Subcutaneous abdominal adipose tissue (tissue), 5 donors: Measurements from ENCODE around the gene SMAD1.

Experiments
- H3K27ac ChIP-seq: one replicate; pipeline ENCODE4 v1.7.0; 2013; ENCODE audit warnings: low read depth, mild to moderate bottlenecking, inconsistent platforms, low read length, moderate library complexity
- H3K27me3 ChIP-seq, 5 donors: one replicate each; pipeline ENCODE4 v1.7.0; 2013; ENCODE audit warnings: low read length in 5 of 5, inconsistent platforms in 1 of 5; ENCODE audit not compliant: control insufficient read depth in 5 of 5, insufficient read depth in 4 of 5
- H3K36me3 ChIP-seq, 5 donors: one replicate each; pipeline ENCODE4 v1.7.0; 2013; ENCODE audit warnings: low read length in 5 of 5; ENCODE audit not compliant: control insufficient read depth in 5 of 5, insufficient read depth in 5 of 5
- H3K4me1 ChIP-seq, 5 donors: one replicate each; pipeline ENCODE4 v1.7.0; 2013; ENCODE audit warnings: low read length in 5 of 5, mild to moderate bottlenecking in 3 of 5, moderate library complexity in 1 of 5; ENCODE audit not compliant: control insufficient read depth in 5 of 5, insufficient read depth in 5 of 5
- H3K4me3 ChIP-seq, 5 donors: one replicate each; pipeline ENCODE4 v1.7.0; 2013; ENCODE audit warnings: low read length in 5 of 5, low read depth in 1 of 5
- H3K9ac ChIP-seq, 5 donors: one replicate each; pipeline ENCODE4 v1.7.0; 2013; ENCODE audit warnings: low read length in 5 of 5, mild to moderate bottlenecking in 4 of 5, moderate library complexity in 3 of 5
- H3K9me3 ChIP-seq, 5 donors: one replicate each; pipeline ENCODE4 v1.7.0; 2013; ENCODE audit warnings: low read length in 5 of 5; ENCODE audit not compliant: control insufficient read depth in 5 of 5
- donor health status: healthy.
- donor health status: healthy.
- donor health status: healthy.
- donor health status: healthy.
- donor health status: healthy.

The SMAD1 gene

DNA sequence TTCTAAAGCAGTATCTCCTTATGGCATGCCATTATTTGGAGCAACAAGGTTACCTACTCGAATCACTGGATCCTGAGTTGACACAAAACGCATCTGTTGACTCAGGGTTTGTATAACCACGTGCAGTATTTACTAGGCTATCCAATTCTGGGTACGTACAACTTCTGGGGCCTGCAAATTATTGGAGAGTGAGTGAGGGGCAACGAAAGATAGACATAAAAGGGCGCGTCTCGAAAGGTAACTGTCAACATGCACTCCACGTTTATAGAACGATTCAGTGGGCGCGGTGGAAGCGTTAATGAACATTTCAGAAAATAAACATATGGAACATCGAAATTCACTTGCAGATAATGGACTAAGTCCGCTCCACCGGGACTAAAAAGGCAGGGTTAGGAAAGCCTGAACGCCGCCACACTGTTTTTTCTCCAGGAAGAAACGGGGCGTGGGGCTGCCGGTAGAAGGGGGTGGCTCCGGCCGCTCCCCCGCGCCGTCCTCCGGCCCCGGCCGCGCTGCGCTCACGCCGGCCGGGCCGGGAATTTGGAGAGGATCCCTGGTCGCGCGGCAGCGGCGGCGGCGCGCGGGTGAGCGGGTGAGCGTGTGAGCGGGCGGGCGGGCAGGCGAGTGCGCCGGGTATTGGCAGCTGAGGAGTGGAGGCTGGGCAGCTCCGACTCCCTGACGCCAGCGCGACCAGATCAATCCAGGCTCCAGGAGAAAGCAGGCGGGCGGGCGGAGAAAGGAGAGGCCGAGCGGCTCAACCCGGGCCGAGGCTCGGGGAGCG is at the start of gene SMAD1:
SMAD1 (plus strand) TSS at position 690 of the 778 bp plus-strand sequence. CDS start 32,761 bp downstream, outside the sequence.
- Histone ChIP-seq H3K9me3 (no peaks in the 10 kb centered on the region), H3K9ac (peak within 1 kb of the TSS; percentile 59 to 82 (median 68)), H3K27ac (peak within 1 kb of the TSS; percentile 92), H3K4me1 (peaks cover 4 to 23% (median 15%) of the 10 kb centered on the region in 5 donors), H3K36me3 (no peaks in the 10 kb centered on the region), H3K27me3 (no peaks in the 10 kb centered on the region), H3K4me3 (peak within 1 kb of the TSS; percentile 77 to 95 (median 87))

GRCh38 chr4:145433684-145434083 is 48.0 kb upstream of the SMAD1 start:
- H3K27ac ChIP-seq = no peak overlapping the region
- peaks cover 0 to 7% (median 0%) of the 10 kb centered on the region in 5 donors for H3K9me3 ChIP-seq
- no peaks in the 10 kb centered on the region for H3K36me3 ChIP-seq
- H3K4me1 ChIP-seq = no peaks in the 10 kb centered on the region
- H3K4me3 ChIP-seq = no peak overlapping the region
- H3K27me3 ChIP-seq = peaks cover 0 to 4% (median 0%) of the 10 kb centered on the region in 5 donors
- H3K9ac ChIP-seq = no peak overlapping the region

- no peaks in the 10 kb centered on the region for H3K36me3 ChIP-seq
- no peak overlapping the region for H3K27ac ChIP-seq
- H3K9me3 ChIP-seq = peaks cover 0 to 7% (median 0%) of the 10 kb centered on the region in 5 donors
- no peaks in the 10 kb centered on the region for H3K4me1 ChIP-seq
- peaks cover 0 to 4% (median 0%) of the 10 kb centered on the region in 5 donors for H3K27me3 ChIP-seq
- no peak overlapping the region for H3K4me3 ChIP-seq
- H3K9ac ChIP-seq = no peak overlapping the region
Observed at GRCh38 chr4:145435646-145436045, 46.0 kb upstream of the SMAD1 start.

GRCh38 chr4:145436114-145436513 is 45.5 kb upstream of the SMAD1 start:
- H3K4me3 ChIP-seq = no peak overlapping the region
- H3K9ac ChIP-seq = no peak overlapping the region
- H3K27ac ChIP-seq = no peak overlapping the region
- peaks cover 0 to 4% (median 0%) of the 10 kb centered on the region in 5 donors for H3K27me3 ChIP-seq
- H3K36me3 ChIP-seq = no peaks in the 10 kb centered on the region
- H3K4me1 ChIP-seq = no peaks in the 10 kb centered on the region
- H3K9me3 ChIP-seq = peaks cover 0 to 7% (median 0%) of the 10 kb centered on the region in 5 donors

GRCh38 chr4:145436796-145437195 is 44.9 kb upstream of the SMAD1 start:
- H3K9me3 ChIP-seq = peaks cover 0 to 7% (median 0%) of the 10 kb centered on the region in 5 donors
- no peak overlapping the region for H3K4me3 ChIP-seq
- no peak overlapping the region for H3K27ac ChIP-seq
- H3K4me1 ChIP-seq = no peaks in the 10 kb centered on the region
- peaks cover 0 to 4% (median 0%) of the 10 kb centered on the region in 5 donors for H3K27me3 ChIP-seq
- no peak overlapping the region for H3K9ac ChIP-seq
- H3K36me3 ChIP-seq = no peaks in the 10 kb centered on the region

DNA sequence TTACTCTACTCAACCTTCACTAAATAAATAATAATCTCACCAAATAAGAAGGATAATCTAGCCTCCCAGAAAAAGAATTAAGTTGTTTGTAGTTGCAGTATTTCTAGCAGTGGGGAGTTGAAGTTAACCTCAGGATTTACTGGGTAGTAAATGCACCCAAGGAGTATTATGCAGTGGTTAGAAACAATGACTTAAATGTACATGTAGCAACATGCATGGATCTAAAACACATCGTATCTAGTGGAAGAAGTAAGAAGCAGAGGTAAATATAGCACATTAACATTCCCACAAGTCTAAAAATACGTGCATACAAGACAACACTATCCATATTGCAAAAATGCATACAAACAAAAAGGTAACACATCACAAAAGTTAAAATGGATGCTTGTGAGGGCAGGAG is 44.2 kb upstream of the SMAD1 start:
- H3K36me3 ChIP-seq = no peaks in the 10 kb centered on the region
- H3K4me1 ChIP-seq = no peaks in the 10 kb centered on the region
- no peak overlapping the region for H3K9ac ChIP-seq
- peaks cover 0 to 7% (median 0%) of the 10 kb centered on the region in 5 donors for H3K9me3 ChIP-seq
- peaks cover 0 to 4% (median 0%) of the 10 kb centered on the region in 5 donors for H3K27me3 ChIP-seq
- H3K27ac ChIP-seq = no peak overlapping the region
- no peak overlapping the region for H3K4me3 ChIP-seq

- H3K9ac ChIP-seq = no peak overlapping the region
- H3K36me3 ChIP-seq = no peaks in the 10 kb centered on the region
- no peak overlapping the region for H3K27ac ChIP-seq
- H3K4me3 ChIP-seq = no peak overlapping the region
- H3K4me1 ChIP-seq = no peaks in the 10 kb centered on the region
- H3K9me3 ChIP-seq = peaks cover 0 to 7% (median 0%) of the 10 kb centered on the region in 5 donors
- peaks cover 0 to 4% (median 0%) of the 10 kb centered on the region in 5 donors for H3K27me3 ChIP-seq
Observed at GRCh38 chr4:145438298-145438697, 43.4 kb upstream of the SMAD1 start.

- no peaks in the 10 kb centered on the region for H3K36me3 ChIP-seq
- H3K9ac ChIP-seq = no peak overlapping the region
- no peak overlapping the region for H3K4me3 ChIP-seq
- H3K27ac ChIP-seq = no peak overlapping the region
- no peaks in the 10 kb centered on the region for H3K4me1 ChIP-seq
- peaks cover 0 to 4% (median 0%) of the 10 kb centered on the region in 5 donors for H3K27me3 ChIP-seq
- H3K9me3 ChIP-seq = peaks cover 0 to 3% (median 0%) of the 10 kb centered on the region in 5 donors
Observed at GRCh38 chr4:145440292-145441007, 41.2 kb upstream of the SMAD1 start.

DNA sequence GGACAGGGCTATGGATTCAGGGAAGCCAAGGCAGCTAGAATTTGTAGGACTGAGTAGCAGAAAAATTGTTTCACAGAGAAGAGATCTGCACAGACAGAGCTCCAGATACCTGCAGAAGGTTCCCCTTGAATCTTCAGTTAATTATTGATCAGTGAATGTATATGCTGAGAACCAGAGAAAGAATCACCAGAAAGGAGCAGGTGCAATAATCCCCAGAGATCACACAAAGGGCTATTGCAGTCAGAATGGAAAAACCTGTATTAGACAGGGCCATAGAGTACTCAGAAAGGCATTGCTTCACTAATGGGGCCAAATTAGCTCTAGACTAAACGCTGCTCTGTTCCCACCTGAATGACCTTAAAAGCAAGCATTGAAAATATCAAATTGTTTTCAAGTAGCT is 35.5 kb upstream of the SMAD1 start:
- H3K36me3 ChIP-seq = no peaks in the 10 kb centered on the region
- no peak overlapping the region for H3K9ac ChIP-seq
- no peak overlapping the region for H3K27ac ChIP-seq
- H3K9me3 ChIP-seq = peaks cover 0 to 4% (median 0%) of the 10 kb centered on the region in 5 donors
- H3K4me3 ChIP-seq = no peak overlapping the region
- no peaks in the 10 kb centered on the region for H3K27me3 ChIP-seq
- H3K4me1 ChIP-seq = no peaks in the 10 kb centered on the region

GRCh38 chr4:145451895-145452294 is 29.8 kb upstream of the SMAD1 start:
- Histone ChIP-seq H3K4me3 (no peak overlapping the region), H3K9ac (no peak overlapping the region), H3K36me3 (no peaks in the 10 kb centered on the region), H3K9me3 (no peaks in the 10 kb centered on the region), H3K27me3 (peaks cover 0 to 2% (median 0%) of the 10 kb centered on the region in 5 donors), H3K27ac (no peak overlapping the region), H3K4me1 (no peaks in the 10 kb centered on the region)
